ENCODE results near the gene ULK1.

- TF ChIP-seq POLR2A (IDR thresholded peaks at IDR 0.05) (no peak), CTCF (IDR thresholded peaks at IDR 0.05 in 8 of 11, conservative IDR thresholded peaks at IDR 0.05 in 3 of 11) (no peak)
These were observed 22.8 kb downstream of the ULK1 start for GRCh38 chr12:131917139-131917710.

All from spleen (tissue), 7 donors.